Superior temporal gyrus (tissue), 1 donor: ENCODE data around the gene FAM180A.
"Not testable (repeated sequence)": the region's sequence is repeated elsewhere in the genome, so short reads cannot be mapped to it uniquely, and the experiment has no call there.

ENCODE experiments used
- DNase-seq: peaks from one replicate; pipeline ENCODE4 v3.0.0-alpha.2; 2016; ENCODE audit errors: extremely low spot score

FAM180A gene

GRCh38 chr7:135741905-135742304, 6.7 kb downstream of the FAM180A start:
- DNase-seq: no peak

- DNase-seq: no peak
Measured at GRCh38 chr7:135740889-135741288, 7.7 kb downstream of the FAM180A start.

GRCh38 chr7:135737306-135737647, 11.3 kb downstream of the FAM180A start:
- DNase-seq: not testable (repeated sequence)

GRCh38 chr7:135736586-135737305, 11.9 kb downstream of the FAM180A start:
- DNase-seq: no peak

GRCh38 chr7:135734343-135734689, 14.3 kb downstream of the FAM180A start:
- DNase-seq: no peak

GRCh38 chr7:135733603-135734342, 14.8 kb downstream of the FAM180A start:
- no peak for DNase-seq

GRCh38 chr7:135731131-135731530, 17.5 kb downstream of the FAM180A start:
- DNase-seq: no peak

- DNase-seq: no peak
Measured at GRCh38 chr7:135729230-135729629, 19.4 kb downstream of the FAM180A start.

GRCh38 chr7:135728136-135728669, 20.4 kb downstream of the FAM180A start, which contains the start of gene SLC13A4:
TSS of gene SLC13A4 (minus strand) at chr7:135728186. CDS start at chr7:135727496, 690 bp downstream.
- no peak for DNase-seq

GRCh38 chr7:135726911-135727673, 21.5 kb downstream of the FAM180A start:
- DNase-seq: no peak

- no peak for DNase-seq
Measured at GRCh38 chr7:135726276-135726788, 22.3 kb downstream of the FAM180A start.

- no peak for DNase-seq
Measured at GRCh38 chr7:135723411-135723810, 25.2 kb downstream of the FAM180A start.

- DNase-seq: no peak
Measured at GRCh38 chr7:135721198-135721820, 27.3 kb downstream of the FAM180A start.

GRCh38 chr7:135719688-135720087, 28.9 kb downstream of the FAM180A start:
- no peak for DNase-seq

- no peak for DNase-seq
Measured at GRCh38 chr7:135718794-135719437, 29.7 kb downstream of the FAM180A start.

- no peak for DNase-seq
Measured at GRCh38 chr7:135718219-135718618, 30.4 kb downstream of the FAM180A start.

- no peak for DNase-seq
Measured at GRCh38 chr7:135717693-135718092, 30.9 kb downstream of the FAM180A start.

- DNase-seq: no peak
Measured at GRCh38 chr7:135716677-135717238, 31.9 kb downstream of the FAM180A start.

GRCh38 chr7:135715673-135716072, 32.9 kb downstream of the FAM180A start:
- no peak for DNase-seq

- no peak for DNase-seq
Measured at GRCh38 chr7:135715055-135715522, 33.5 kb downstream of the FAM180A start.
